ENCODE data around the gene MCF2L.
A peak's percentile ranks its signal among the peaks of the same experiment; 100 is the strongest.

Gene MCF2L

GRCh38 chr13:112958127-112958989 lies 10.7 kb upstream of the MCF2L start:
- Histone ChIP-seq H3K27ac (ENCODE audit: low read length) (peak overlapping the region; percentile 31), H3K4me3 (ENCODE audit: low read length in 2 of 2) (no peak overlapping the region), H3K4me1 (ENCODE audit: control insufficient read depth, insufficient read depth, low read length) (peaks cover 3% of the 10 kb centered on the region), H3K9ac (ENCODE audit: low read length in 2 of 2) (no peak overlapping the region), H3K36me3 (ENCODE audit: control insufficient read depth in 2 of 2, insufficient read depth in 2 of 2, low read length in 2 of 2) (no peaks in the 10 kb centered on the region), H3K27me3 (ENCODE audit: control insufficient read depth in 1 of 2, insufficient read depth in 2 of 2, low read length in 2 of 2) (peaks cover 0 to 15% of the 10 kb centered on the region in 2 donors), H3K9me3 (ENCODE audit: control insufficient read depth in 2 of 2, low read length in 2 of 2) (no peaks in the 10 kb centered on the region)

- H3K27ac ChIP-seq (ENCODE audit: low read length): no peak overlapping the region
- no peaks in the 10 kb centered on the region for H3K9me3 ChIP-seq (ENCODE audit: control insufficient read depth in 2 of 2, low read length in 2 of 2)
- H3K4me1 ChIP-seq (ENCODE audit: control insufficient read depth, insufficient read depth, low read length): no peaks in the 10 kb centered on the region
These were observed 9.8 kb upstream of the MCF2L start for GRCh38 chr13:112959206-112959605.

DNA sequence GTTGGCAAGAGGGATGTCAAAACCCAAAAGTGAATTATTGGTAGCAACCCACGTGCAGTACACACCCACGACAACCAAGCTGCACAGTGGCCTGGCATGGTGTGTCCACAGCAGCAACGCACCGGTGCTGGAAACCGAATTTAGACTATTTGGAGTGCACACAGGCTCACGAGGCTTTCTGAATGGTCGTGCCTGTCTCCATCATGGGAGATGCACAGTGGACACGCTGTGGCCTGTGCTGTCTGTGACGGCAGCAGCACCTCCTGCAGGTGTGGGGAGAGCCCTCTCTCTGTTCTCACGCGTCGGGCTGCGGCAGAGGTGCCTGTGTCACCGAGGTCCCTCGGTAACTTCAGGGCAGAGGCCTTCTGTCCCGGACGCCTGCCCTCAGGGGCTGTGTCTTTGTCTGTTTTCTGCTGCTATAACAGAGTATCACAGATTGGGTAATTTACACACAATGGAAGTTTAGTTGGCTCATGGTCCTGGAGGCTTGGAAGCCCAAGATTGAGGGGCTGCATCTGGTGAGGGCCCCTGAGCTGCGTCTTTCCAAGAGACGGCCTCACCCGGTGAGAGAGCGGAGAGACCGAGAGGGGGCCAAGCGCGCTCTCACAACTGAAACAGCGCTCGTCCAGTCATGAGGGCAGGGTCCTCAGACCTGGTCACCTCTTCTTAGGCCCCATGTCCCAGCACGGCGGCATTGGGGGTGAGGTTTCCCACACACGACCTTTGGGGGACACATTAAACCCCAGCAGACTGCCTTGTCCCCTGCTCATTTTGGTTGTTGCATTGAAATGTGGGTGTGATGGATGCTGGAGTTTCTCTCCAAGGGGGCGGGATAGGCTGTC lies 9.1 kb upstream of the MCF2L start:
- peaks cover 0 to 8% of the 10 kb centered on the region in 2 donors for H3K27me3 ChIP-seq (ENCODE audit: control insufficient read depth in 1 of 2, insufficient read depth in 2 of 2, low read length in 2 of 2)
- no peak overlapping the region for H3K9ac ChIP-seq (ENCODE audit: low read length in 2 of 2)
- H3K4me1 ChIP-seq (ENCODE audit: control insufficient read depth, insufficient read depth, low read length): no peaks in the 10 kb centered on the region
- H3K36me3 ChIP-seq (ENCODE audit: control insufficient read depth in 2 of 2, insufficient read depth in 2 of 2, low read length in 2 of 2): no peaks in the 10 kb centered on the region
- no peaks in the 10 kb centered on the region for H3K9me3 ChIP-seq (ENCODE audit: control insufficient read depth in 2 of 2, low read length in 2 of 2)
- H3K27ac ChIP-seq (ENCODE audit: low read length): no peak overlapping the region
- H3K4me3 ChIP-seq (ENCODE audit: low read length in 2 of 2): no peak overlapping the region

More at GRCh38 chr13:112959206-112959605, 9.8 kb upstream of the MCF2L start:
- H3K27me3 ChIP-seq (ENCODE audit: control insufficient read depth in 1 of 2, insufficient read depth in 2 of 2, low read length in 2 of 2): peaks cover 0 to 13% of the 10 kb centered on the region in 2 donors
- H3K9ac ChIP-seq (ENCODE audit: low read length in 2 of 2): no peak overlapping the region
- no peaks in the 10 kb centered on the region for H3K36me3 ChIP-seq (ENCODE audit: control insufficient read depth in 2 of 2, insufficient read depth in 2 of 2, low read length in 2 of 2)
- H3K4me3 ChIP-seq (ENCODE audit: low read length in 2 of 2): no peak overlapping the region

DNA sequence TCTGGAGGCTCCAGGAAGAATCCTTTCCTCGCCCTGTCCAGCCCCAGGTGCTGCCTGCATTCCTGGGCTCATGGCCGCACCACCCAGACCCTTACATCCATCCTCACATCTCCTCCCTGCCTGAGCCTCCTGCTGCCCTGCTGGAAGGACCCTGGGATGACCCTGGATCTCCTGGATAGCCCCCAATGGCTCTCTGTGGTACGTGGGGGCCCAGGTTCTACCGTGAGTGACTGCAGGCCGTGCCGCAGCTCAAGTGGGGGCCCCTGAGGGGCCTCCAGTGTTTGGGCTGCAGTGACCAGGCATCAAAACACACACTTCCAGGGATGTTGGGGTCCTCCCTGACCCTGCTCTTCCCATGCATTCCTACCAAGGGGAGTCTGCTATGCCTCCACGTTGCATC lies 8.3 kb upstream of the MCF2L start:
- no peaks in the 10 kb centered on the region for H3K36me3 ChIP-seq (ENCODE audit: control insufficient read depth in 2 of 2, insufficient read depth in 2 of 2, low read length in 2 of 2)
- no peak overlapping the region for H3K4me3 ChIP-seq (ENCODE audit: low read length in 2 of 2)
- H3K9ac ChIP-seq (ENCODE audit: low read length in 2 of 2): no peak overlapping the region
- no peaks in the 10 kb centered on the region for H3K9me3 ChIP-seq (ENCODE audit: control insufficient read depth in 2 of 2, low read length in 2 of 2)
- H3K4me1 ChIP-seq (ENCODE audit: control insufficient read depth, insufficient read depth, low read length): no peaks in the 10 kb centered on the region
- H3K27me3 ChIP-seq (ENCODE audit: control insufficient read depth in 1 of 2, insufficient read depth in 2 of 2, low read length in 2 of 2): peaks cover 6 to 14% of the 10 kb centered on the region in 2 donors
- H3K27ac ChIP-seq (ENCODE audit: low read length): no peak overlapping the region

GRCh38 chr13:112961457-112962369 lies 7.3 kb upstream of the MCF2L start:
- H3K9me3 ChIP-seq (ENCODE audit: control insufficient read depth in 2 of 2, low read length in 2 of 2): no peaks in the 10 kb centered on the region
- H3K9ac ChIP-seq (ENCODE audit: low read length in 2 of 2): no peak overlapping the region
- H3K4me3 ChIP-seq (ENCODE audit: low read length in 2 of 2): no peak overlapping the region
- H3K27me3 ChIP-seq (ENCODE audit: control insufficient read depth in 1 of 2, insufficient read depth in 2 of 2, low read length in 2 of 2): peaks cover 6 to 21% of the 10 kb centered on the region in 2 donors
- no peaks in the 10 kb centered on the region for H3K4me1 ChIP-seq (ENCODE audit: control insufficient read depth, insufficient read depth, low read length)
- H3K36me3 ChIP-seq (ENCODE audit: control insufficient read depth in 2 of 2, insufficient read depth in 2 of 2, low read length in 2 of 2): no peaks in the 10 kb centered on the region
- H3K27ac ChIP-seq (ENCODE audit: low read length): no peak overlapping the region

DNA sequence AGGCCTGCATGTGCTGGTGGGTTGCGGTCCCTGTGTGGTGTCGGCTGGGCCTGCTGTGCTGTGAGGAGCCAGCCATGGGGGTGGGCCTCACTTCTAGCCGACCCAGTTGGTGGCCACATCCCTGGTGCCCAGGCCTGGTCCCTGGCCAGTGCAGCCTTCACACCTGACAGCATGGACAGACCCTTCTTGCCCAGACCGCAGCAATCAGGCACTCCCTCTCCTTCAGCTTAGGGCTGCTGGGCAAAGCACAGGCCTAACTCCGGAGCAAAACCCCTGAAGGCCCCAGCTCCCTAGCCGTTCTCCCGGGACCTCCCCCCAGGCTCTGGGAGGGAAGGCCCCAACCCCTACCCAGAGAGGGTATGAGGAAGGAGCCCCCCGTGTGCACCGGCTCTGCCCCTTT lies 6.6 kb upstream of the MCF2L start:
- Histone ChIP-seq H3K27ac (ENCODE audit: low read length) (no peak overlapping the region), H3K4me1 (ENCODE audit: control insufficient read depth, insufficient read depth, low read length) (no peaks in the 10 kb centered on the region), H3K9ac (ENCODE audit: low read length in 2 of 2) (no peak overlapping the region), H3K4me3 (ENCODE audit: low read length in 2 of 2) (no peak overlapping the region), H3K27me3 (ENCODE audit: control insufficient read depth in 1 of 2, insufficient read depth in 2 of 2, low read length in 2 of 2) (peaks cover 6 to 21% of the 10 kb centered on the region in 2 donors), H3K36me3 (ENCODE audit: control insufficient read depth in 2 of 2, insufficient read depth in 2 of 2, low read length in 2 of 2) (no peaks in the 10 kb centered on the region), H3K9me3 (ENCODE audit: control insufficient read depth in 2 of 2, low read length in 2 of 2) (no peaks in the 10 kb centered on the region)

- H3K4me1 ChIP-seq (ENCODE audit: control insufficient read depth, insufficient read depth, low read length): no peaks in the 10 kb centered on the region
These were observed 5.9 kb upstream of the MCF2L start for GRCh38 chr13:112962911-112963625.

GRCh38 chr13:112963641-112964040 lies 5.4 kb upstream of the MCF2L start:
- no peak overlapping the region for H3K27ac ChIP-seq (ENCODE audit: low read length)
- H3K4me3 ChIP-seq (ENCODE audit: low read length in 2 of 2): no peak overlapping the region
- H3K4me1 ChIP-seq (ENCODE audit: control insufficient read depth, insufficient read depth, low read length): peaks cover 6% of the 10 kb centered on the region
- peaks cover 17 to 26% of the 10 kb centered on the region in 2 donors for H3K27me3 ChIP-seq (ENCODE audit: control insufficient read depth in 1 of 2, insufficient read depth in 2 of 2, low read length in 2 of 2)
- H3K9ac ChIP-seq (ENCODE audit: low read length in 2 of 2): no peak overlapping the region
- no peaks in the 10 kb centered on the region for H3K36me3 ChIP-seq (ENCODE audit: control insufficient read depth in 2 of 2, insufficient read depth in 2 of 2, low read length in 2 of 2)
- no peaks in the 10 kb centered on the region for H3K9me3 ChIP-seq (ENCODE audit: control insufficient read depth in 2 of 2, low read length in 2 of 2)

More at GRCh38 chr13:112962911-112963625, 5.9 kb upstream of the MCF2L start:
- peaks cover 11 to 25% of the 10 kb centered on the region in 2 donors for H3K27me3 ChIP-seq (ENCODE audit: control insufficient read depth in 1 of 2, insufficient read depth in 2 of 2, low read length in 2 of 2)
- H3K9ac ChIP-seq (ENCODE audit: low read length in 2 of 2): no peak overlapping the region
- no peak overlapping the region for H3K27ac ChIP-seq (ENCODE audit: low read length)
- no peaks in the 10 kb centered on the region for H3K36me3 ChIP-seq (ENCODE audit: control insufficient read depth in 2 of 2, insufficient read depth in 2 of 2, low read length in 2 of 2)
- no peak overlapping the region for H3K4me3 ChIP-seq (ENCODE audit: low read length in 2 of 2)
- no peaks in the 10 kb centered on the region for H3K9me3 ChIP-seq (ENCODE audit: control insufficient read depth in 2 of 2, low read length in 2 of 2)

GRCh38 chr13:112964971-112965492 lies 4.0 kb upstream of the MCF2L start:
- peaks cover 30% of the 10 kb centered on the region in 2 donors for H3K27me3 ChIP-seq (ENCODE audit: control insufficient read depth in 1 of 2, insufficient read depth in 2 of 2, low read length in 2 of 2)
- no peak overlapping the region for H3K27ac ChIP-seq (ENCODE audit: low read length)
- no peaks in the 10 kb centered on the region for H3K9me3 ChIP-seq (ENCODE audit: control insufficient read depth in 2 of 2, low read length in 2 of 2)
- H3K4me3 ChIP-seq (ENCODE audit: low read length in 2 of 2): no peak overlapping the region
- H3K4me1 ChIP-seq (ENCODE audit: control insufficient read depth, insufficient read depth, low read length): peaks cover 16% of the 10 kb centered on the region
- H3K36me3 ChIP-seq (ENCODE audit: control insufficient read depth in 2 of 2, insufficient read depth in 2 of 2, low read length in 2 of 2): no peaks in the 10 kb centered on the region
- no peak overlapping the region for H3K9ac ChIP-seq (ENCODE audit: low read length in 2 of 2)
